Lower lobe of right lung (tissue), 2 donors: Measurements from ENCODE around the gene NKX6-1. TPM values are rescaled to one million over a fixed set of nuclear protein-coding genes. Genes with fewer than 3 reads are reported as not detected.

ENCODE experiments used
- ATAC-seq, 2 donors: fragments of 200-7000 bp; cut with Tn5 transposase; one replicate each; pipeline ENCODE4 v1.9.1; 2020 to 2022; ENCODE audit warnings: mild to moderate bottlenecking in 2 of 2, moderate library complexity in 2 of 2
- DNase-seq: peaks from one replicate; pipeline ENCODE4 v3.0.0-alpha.2; 2020
- H3K27ac ChIP-seq: fragments of 200-600 bp; one replicate; pipeline ENCODE4 v1.8.0; 2022
- H3K27me3 ChIP-seq: fragments of 200-600 bp; one replicate; pipeline ENCODE4 v1.8.0; 2022; ENCODE audit warnings: low read depth
- H3K36me3 ChIP-seq: fragments of 200-600 bp; one replicate; pipeline ENCODE4 v1.8.0; 2022; ENCODE audit warnings: mild to moderate bottlenecking
- H3K4me1 ChIP-seq: fragments of 200-600 bp; one replicate; pipeline ENCODE4 v1.8.0; 2022
- H3K4me3 ChIP-seq: fragments of 200-600 bp; one replicate; pipeline ENCODE4 v1.8.0; 2022; ENCODE audit warnings: mild to moderate bottlenecking
- H3K9me3 ChIP-seq: fragments of 200-600 bp; one replicate; pipeline ENCODE4 v1.8.0; 2022
- intact Hi-C: fragments of 100-400 bp; cut with DNase I; formaldehyde crosslinking; loops from one replicate; pipeline ENCODE4 v1.11.0; 2022
- total RNA-seq: library from RNA; stranded (reverse); fragmentation: NEBNext Ultra II Directional; extraction: Animal tissue kit (Norgen Biotek cat#: 25700); gene quantifications from one replicate; pipeline ENCODE4 v1.2.1, GENCODE V29; 2021
- TF ChIP-seq, protein P1 (sequence below): fragments of 200-600 bp; IDR thresholded peaks from one replicate; pipeline ENCODE4 v1.8.0; 2022; ENCODE audit warnings: antibody characterized with exemption, mild to moderate bottlenecking
- donor health status: DM: no; HTN: yes; CAD: no; lungs with severe emphysema.

NKX6-1 gene
- total RNA-seq, 1 donor from 2014 or later: not detected

DNA sequence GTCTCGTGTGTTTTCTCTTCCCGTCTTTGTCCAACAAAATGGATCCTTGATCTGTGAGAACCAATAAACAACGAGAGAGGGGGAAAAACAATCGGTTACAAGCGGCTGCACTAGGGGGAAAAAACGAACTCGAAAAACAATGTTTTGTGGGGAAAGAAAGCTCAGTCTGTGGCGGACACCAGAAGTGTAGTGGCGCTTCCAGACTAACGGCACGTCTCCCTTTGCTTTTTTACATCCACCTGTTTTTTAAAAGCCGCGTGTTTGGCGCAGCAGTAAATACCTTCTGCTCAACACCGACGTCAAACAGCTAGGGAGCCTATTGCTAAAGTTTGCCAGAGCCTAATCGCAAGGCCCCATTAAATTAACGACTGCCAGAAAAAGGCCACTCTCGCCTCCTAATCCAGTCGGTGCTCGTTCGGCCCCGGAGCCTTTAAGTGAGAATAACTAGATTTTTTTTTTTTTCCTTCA lies 3.3 kb downstream of the NKX6-1 start:
- DNase-seq (no peak), ATAC-seq (no peak)
- H3K27me3 ChIP-seq: peaks cover 99% of the 10 kb centered on the region
- no peaks in the 10 kb centered on the region for H3K9me3 ChIP-seq
- TF ChIP-seq, protein P1, sequence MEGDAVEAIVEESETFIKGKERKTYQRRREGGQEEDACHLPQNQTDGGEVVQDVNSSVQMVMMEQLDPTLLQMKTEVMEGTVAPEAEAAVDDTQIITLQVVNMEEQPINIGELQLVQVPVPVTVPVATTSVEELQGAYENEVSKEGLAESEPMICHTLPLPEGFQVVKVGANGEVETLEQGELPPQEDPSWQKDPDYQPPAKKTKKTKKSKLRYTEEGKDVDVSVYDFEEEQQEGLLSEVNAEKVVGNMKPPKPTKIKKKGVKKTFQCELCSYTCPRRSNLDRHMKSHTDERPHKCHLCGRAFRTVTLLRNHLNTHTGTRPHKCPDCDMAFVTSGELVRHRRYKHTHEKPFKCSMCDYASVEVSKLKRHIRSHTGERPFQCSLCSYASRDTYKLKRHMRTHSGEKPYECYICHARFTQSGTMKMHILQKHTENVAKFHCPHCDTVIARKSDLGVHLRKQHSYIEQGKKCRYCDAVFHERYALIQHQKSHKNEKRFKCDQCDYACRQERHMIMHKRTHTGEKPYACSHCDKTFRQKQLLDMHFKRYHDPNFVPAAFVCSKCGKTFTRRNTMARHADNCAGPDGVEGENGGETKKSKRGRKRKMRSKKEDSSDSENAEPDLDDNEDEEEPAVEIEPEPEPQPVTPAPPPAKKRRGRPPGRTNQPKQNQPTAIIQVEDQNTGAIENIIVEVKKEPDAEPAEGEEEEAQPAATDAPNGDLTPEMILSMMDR: no peak
- intact Hi-C loops: no loop called here
- no peak overlapping the region for H3K4me3 ChIP-seq
- no peaks in the 10 kb centered on the region for H3K36me3 ChIP-seq
- H3K27ac ChIP-seq: no peak overlapping the region
- H3K4me1 ChIP-seq: peaks cover 36% of the 10 kb centered on the region

DNA sequence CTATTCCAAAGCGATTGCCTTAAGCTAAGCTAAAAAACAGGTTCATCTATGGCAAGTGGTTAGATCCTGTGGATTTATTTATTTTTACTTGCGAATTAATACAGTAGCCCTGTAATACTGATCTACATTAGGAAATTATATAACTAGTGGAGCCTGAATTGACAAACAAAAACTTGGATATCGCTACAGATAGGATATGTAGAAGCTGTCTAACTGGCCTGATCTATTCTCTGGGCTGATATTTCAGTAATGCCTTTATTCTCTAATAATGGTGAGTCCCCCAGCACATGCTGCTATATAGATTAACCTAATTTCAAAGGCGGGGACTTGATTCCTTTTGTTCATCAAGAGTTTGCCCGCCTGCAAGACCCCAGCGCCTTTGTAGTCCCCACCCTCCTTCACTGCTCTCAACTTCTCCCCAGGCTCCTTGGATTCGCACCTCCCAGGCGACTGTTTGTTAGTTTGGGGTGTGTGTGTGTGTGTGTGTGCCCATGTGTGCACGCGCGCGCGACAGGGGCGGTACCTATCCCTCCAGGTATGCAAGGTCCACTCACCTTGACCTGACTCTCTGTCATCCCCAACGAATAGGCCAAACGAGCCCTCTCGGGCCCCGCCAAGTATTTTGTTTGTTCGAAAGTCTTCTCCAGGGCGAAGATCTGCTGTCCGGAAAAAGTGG lies 3.8 kb downstream of the NKX6-1 start:
- H3K36me3 ChIP-seq: no peaks in the 10 kb centered on the region
- H3K4me3 ChIP-seq: no peak overlapping the region
- H3K4me1 ChIP-seq: peaks cover 36% of the 10 kb centered on the region
- no peak for ATAC-seq
- H3K9me3 ChIP-seq: no peaks in the 10 kb centered on the region
- TF ChIP-seq, protein P1: no peak
- no peak overlapping the region for H3K27ac ChIP-seq
- H3K27me3 ChIP-seq: peaks cover 99% of the 10 kb centered on the region
- no peak for DNase-seq
- intact Hi-C loops: no loop called here

DNA sequence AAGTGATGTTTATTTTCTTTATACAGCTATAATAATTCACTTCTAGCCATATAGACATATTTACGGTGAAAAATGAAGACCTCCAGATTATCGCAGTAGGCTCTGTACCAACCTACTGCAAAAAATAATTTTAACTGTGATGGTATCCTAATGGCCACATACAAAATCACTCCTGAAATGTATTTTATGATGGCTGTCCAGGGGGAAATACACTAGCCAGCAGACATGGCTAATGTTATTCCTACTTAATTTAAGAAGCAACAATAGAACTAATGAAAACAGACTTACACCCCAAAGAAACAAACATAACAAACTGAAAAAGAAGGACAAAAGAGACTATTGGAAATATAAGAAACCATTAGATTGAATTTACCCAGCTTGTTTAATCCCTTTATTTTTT lies 4.6 kb downstream of the NKX6-1 start:
- TF ChIP-seq, protein P1: no peak
- Histone ChIP-seq H3K4me1 (peaks cover 32% of the 10 kb centered on the region), H3K4me3 (no peak overlapping the region), H3K27ac (no peak overlapping the region), H3K9me3 (no peaks in the 10 kb centered on the region), H3K27me3 (peaks cover 99% of the 10 kb centered on the region), H3K36me3 (no peaks in the 10 kb centered on the region)
- ATAC-seq (no peak), DNase-seq (no peak)
- intact Hi-C loops: no loop called here

DNA sequence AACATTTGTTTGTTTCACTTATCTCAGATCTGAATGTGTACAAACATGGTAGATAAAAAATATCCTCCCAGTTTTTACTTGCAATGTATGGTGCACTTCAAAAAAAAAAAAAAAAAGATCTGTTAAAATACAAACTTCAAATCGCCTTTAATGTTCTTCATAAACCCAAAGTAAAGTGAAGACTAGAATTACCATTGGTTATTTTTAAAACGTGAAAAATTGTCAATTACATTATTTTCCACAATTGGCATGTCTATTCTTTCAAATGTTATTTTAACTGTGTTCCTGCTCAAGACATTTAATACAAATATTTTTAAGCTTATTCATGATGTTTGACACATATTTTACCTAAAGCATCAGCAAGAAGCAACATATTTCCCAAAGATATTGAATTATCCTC lies 5.0 kb downstream of the NKX6-1 start:
- Histone ChIP-seq H3K4me3 (no peak overlapping the region), H3K27me3 (peaks cover 97% of the 10 kb centered on the region), H3K4me1 (peaks cover 27% of the 10 kb centered on the region), H3K9me3 (no peaks in the 10 kb centered on the region), H3K36me3 (no peaks in the 10 kb centered on the region), H3K27ac (no peak overlapping the region)
- ATAC-seq (no peak), DNase-seq (no peak)
- TF ChIP-seq, protein P1: no peak
- intact Hi-C loops: no loop called here

DNA sequence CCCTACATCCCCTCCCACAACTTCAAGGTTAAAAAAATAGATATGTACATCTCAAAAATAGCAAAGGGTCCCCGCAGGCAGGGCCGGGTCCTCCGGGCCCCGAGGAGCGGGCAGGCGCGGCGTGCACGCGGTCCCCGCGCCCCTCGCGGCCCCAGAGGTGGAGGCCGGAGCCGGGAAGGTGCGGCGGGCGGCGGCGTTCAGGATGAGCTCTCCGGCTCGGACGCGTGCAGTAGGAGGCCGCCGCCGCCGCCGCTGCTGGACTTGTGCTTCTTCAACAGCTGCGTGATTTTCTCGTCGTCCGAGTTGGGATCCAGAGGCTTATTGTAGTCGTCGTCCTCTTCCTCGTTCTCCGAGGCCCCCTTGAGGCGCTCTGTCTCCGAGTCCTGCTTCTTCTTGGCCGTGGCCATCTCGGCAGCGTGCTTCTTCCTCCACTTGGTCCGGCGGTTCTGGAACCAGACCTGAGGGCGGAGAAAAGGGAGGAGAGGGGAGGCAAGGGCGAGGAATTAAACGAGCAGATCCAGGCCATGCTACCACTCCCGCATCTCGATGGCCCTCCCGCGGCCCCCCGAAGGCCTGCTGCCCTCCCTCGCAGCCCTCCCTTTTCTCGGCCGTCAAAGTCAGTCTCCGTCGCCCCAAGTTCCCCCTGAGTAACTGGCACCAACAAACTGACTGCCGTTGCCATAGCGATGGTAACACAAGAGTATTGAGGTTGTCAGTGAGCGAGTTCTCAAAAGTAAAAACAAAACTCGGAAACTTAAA lies 5.8 kb downstream of the NKX6-1 start:
- DNase-seq (no peak), ATAC-seq (no peak)
- Histone ChIP-seq H3K27me3 (peaks cover 95% of the 10 kb centered on the region), H3K4me1 (peaks cover 19% of the 10 kb centered on the region), H3K4me3 (no peak overlapping the region), H3K36me3 (no peaks in the 10 kb centered on the region), H3K9me3 (no peaks in the 10 kb centered on the region), H3K27ac (no peak overlapping the region)
- intact Hi-C loops: no loop called here
- TF ChIP-seq, protein P1: no peak
